GM12801 (cell line): ENCODE measurements around the gene GATA5.

Source experiments
- CTCF ChIP-seq: IDR thresholded peaks from one replicate; pipeline ENCODE4 v1.5.1; 2011; ENCODE audit warnings: control low read depth; ENCODE audit not compliant: insufficient read length; ENCODE audit errors: extremely low read depth

GATA5 gene

GRCh38 chr20:62428396-62429295, 47.1 kb downstream of the GATA5 start:
- TF ChIP-seq CTCF, result no peak

GRCh38 chr20:62428002-62428372, 47.8 kb downstream of the GATA5 start:
- no peak for TF ChIP-seq CTCF

- no peak for TF ChIP-seq CTCF
Measured at GRCh38 chr20:62427172-62428001, 48.4 kb downstream of the GATA5 start, which contains the start of gene RBBP8NL. Gene RBBP8NL (minus strand): TSS chr20:62427539. CDS start chr20:62419647, 7,892 bp downstream.

GRCh38 chr20:62426699-62427131, 49.1 kb downstream of the GATA5 start:
- TF ChIP-seq CTCF, result no peak

- no peak for TF ChIP-seq CTCF
Measured at GRCh38 chr20:62425281-62426058, 50.3 kb downstream of the GATA5 start.

- no peak for TF ChIP-seq CTCF
Measured at GRCh38 chr20:62424249-62425107, 51.3 kb downstream of the GATA5 start.
